ENCODE data around the gene GLI3. TPM values are rescaled to one million over a fixed set of nuclear protein-coding genes. Genes with fewer than 3 reads are reported as not detected.

The GLI3 gene
- total RNA-seq, 1 experiment from 2014 or later, result 10.0 TPM

GRCh38 chr7:42143711-42144600 lies 93.1 kb downstream of the GLI3 start:
- peak; percentile 70 for DNase-seq (ENCODE audit: low read depth)

DNA sequence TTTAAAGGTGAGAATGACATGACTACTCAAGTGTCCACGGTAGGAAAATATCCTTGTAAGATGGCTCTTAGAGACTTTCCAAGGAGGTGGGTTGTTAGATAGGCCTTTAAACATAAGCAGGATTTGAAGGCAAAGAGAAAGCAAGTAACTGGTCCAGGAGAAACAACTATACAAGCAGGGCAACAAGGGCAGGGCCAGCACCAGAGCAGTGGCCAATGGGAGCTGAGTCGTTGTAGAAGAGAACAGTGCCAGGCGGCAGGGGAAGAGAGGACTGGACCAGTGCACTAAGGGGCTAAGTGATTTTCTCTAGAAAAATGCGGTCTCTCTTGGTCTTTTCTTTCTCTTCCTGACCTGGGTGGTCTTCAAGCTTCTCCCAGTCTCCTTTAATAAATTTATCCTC lies 94.9 kb downstream of the GLI3 start:
- no peak for DNase-seq (ENCODE audit: low read depth)

GRCh38 chr7:42139751-42140150 lies 97.3 kb downstream of the GLI3 start:
- no peak for DNase-seq (ENCODE audit: low read depth)

- no peak for DNase-seq (ENCODE audit: low read depth)
Measured at GRCh38 chr7:42138691-42139090, 98.3 kb downstream of the GLI3 start.

DNA sequence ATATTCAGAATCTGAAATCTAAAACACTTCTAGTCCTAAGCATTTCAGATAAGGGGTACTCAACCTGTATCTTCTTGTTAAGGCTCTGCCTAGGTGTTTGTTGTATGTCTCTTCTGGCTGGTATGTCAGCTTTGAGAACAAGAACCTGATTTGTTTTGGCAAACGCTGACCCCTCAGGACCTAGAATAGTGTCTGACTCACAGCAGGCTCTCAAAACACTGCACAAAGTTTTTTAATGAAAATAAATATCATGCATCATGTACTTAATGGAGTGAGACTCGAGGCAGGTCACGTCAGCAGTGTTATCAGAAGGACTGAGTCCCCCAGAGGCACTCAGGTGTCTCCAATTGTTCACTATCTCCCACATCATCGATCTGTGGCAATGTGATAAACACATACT lies 99.1 kb downstream of the GLI3 start:
- no peak for DNase-seq (ENCODE audit: low read depth)

DNA sequence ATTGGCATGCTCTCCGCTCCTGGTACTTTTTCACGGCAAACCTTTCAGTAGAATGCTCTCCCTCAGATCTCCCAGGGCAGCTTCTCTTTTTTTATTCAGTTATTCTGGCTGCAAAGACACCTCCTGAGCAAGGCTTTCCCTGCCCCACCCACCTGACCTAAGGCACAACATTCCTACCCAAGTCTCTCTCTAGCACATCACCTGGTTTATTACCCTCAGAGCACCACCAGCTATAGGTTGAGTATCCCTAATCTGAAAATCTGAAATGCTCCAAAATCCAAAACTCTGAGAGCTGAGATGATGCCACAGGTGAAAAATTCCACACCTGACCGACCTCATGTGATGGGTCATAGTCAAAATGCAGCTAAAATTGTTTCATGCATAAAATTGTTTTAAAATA lies 99.6 kb downstream of the GLI3 start:
- no peak for DNase-seq (ENCODE audit: low read depth)

DNA sequence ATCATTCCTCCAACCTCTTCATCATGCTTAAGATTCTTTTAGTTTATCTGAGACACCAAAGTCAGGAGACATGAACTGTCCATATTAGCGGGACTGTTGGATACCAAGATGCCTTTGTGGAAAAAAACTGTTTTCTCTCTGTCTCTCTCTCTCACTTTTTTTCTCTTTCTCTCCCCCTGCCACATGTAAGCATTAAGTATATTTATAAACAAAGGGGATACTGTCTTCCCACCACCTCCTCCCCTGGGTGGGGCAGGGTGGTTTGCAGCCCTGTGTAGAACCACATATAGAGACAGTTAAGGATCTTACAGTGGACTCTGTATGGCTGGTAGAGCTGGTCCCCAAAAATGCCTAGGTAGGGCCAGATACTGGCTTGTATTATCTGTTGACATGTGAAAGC lies 101.3 kb downstream of the GLI3 start:
- DNase-seq (ENCODE audit: low read depth), result peak; percentile 18

- no peak for DNase-seq (ENCODE audit: low read depth)
Measured at GRCh38 chr7:42134276-42134876, 102.6 kb downstream of the GLI3 start.

GRCh38 chr7:42133321-42133720 lies 103.7 kb downstream of the GLI3 start:
- DNase-seq (ENCODE audit: low read depth), result no peak

GRCh38 chr7:42128703-42129102 lies 108.3 kb downstream of the GLI3 start:
- DNase-seq (ENCODE audit: low read depth), result peak; percentile 43

- no peak for DNase-seq (ENCODE audit: low read depth)
Measured at GRCh38 chr7:42127232-42127622, 109.8 kb downstream of the GLI3 start.

- no peak for DNase-seq (ENCODE audit: low read depth)
Measured at GRCh38 chr7:42126475-42127231, 110.4 kb downstream of the GLI3 start.

DNA sequence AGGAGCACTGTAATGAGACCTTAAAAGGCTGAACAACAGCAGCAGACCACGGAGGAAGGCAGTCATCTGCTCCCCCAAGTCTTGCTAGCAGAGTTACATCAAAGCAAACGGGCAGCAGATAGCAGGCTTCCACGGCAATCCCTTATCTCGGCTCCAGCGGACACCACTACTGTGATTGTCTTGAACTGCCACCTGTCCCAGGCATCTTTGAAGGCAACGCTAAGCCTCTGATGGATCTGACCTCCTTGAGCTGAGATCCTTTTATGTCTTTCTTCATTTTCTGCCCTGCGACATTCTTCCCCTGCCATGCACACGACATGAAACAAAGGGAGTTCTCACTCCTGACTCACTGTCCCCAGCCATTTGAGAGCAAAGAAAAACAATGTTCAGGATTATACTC lies 111.7 kb downstream of the GLI3 start:
- no peak for DNase-seq (ENCODE audit: low read depth)

DNA sequence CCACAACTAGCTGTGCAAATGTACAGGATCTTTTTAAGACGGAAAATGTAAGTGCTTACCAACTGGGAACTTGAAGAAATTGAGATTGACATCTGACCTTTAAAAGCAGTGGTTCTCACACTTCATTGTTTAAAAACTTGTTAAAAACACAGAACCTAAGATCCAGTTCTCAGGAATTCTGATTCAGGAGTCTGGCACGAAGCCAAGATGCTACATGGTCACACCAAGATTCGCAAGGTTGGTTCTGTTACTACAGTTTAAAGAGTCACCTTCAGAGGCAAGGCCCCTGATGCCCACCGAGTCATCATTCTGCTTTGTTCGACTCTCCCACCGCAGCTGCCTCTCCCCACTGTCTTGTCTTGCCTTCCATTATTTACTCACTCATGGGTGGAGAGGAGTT lies 113.3 kb downstream of the GLI3 start:
- no peak for DNase-seq (ENCODE audit: low read depth)

DNA sequence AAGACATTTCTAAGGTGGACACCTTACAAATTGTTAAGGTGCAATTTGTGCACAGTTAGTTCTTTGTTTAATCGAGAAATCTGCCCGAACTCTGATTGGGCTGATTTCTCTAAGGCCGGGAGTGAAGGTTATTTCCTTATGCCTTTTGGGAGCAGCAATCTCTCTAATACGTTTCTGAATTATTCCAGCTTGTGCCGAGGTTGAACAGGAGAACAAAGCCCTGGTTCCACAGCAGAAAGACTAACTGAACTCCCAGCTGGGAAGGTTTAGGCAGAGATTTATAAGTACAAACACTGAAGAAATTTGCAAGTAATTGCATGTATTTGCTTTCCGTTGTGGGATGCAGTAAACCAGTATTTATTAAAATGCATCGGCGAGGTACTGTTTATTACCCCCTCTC lies 116.8 kb downstream of the GLI3 start:
- DNase-seq (ENCODE audit: low read depth), result no peak

DNA sequence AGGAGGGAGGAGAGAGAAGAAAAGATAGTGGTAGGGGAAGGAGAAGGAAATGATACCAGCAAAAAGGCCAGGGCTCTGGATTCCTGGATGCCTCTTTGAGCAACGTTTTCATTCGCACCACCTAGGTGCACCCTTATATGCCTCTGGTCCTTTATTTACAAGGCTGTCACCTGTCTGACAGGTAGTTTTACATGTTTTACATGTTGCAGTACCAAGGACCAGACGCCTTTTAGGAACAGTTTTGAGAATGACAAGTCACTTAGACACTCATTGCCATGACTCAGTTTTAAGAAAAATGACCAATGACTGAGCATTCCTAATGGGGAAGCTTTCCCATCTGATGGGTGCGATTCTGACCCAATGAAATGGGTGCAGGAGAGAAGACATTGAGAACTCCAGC lies 119.8 kb downstream of the GLI3 start:
- DNase-seq (ENCODE audit: low read depth), result no peak

DNA sequence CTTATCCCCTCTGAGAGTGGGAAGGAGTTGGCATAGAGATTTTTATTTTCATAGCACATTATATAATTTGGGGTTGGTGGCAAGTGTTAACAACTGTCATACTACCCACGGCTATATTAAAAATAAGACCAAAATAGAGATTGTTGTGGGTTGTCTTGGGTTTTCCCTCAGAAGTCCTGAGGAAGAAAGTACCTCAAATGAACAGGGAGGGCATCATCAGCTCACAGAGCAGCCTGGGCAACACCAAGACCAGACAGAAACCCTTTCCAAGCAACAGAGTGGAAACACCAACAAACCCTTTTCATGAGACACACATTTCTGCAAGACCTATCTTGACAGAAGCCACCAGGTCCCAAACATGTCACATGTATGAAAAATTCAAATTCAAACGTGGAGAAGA lies 121.2 kb downstream of the GLI3 start:
- DNase-seq (ENCODE audit: low read depth), result no peak

DNA sequence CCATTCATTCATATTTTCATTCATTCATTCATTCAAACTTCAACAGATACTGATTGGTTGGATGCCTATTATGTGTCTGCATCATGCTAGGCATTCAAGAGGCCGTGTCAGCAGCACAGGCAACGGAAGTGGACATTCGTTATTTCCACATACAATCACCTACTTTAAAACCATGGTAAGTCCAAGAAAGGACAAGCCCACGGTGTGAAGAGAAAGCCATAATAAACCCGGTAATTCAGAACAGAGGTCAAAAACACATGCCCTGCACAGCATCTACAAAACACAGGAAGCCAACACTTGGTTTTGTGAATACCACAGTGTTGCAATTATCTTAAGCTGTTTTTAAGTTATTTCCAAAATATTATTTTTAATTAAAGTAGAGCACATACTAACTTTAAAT lies 126.7 kb downstream of the GLI3 start:
- DNase-seq (ENCODE audit: low read depth), result no peak

DNA sequence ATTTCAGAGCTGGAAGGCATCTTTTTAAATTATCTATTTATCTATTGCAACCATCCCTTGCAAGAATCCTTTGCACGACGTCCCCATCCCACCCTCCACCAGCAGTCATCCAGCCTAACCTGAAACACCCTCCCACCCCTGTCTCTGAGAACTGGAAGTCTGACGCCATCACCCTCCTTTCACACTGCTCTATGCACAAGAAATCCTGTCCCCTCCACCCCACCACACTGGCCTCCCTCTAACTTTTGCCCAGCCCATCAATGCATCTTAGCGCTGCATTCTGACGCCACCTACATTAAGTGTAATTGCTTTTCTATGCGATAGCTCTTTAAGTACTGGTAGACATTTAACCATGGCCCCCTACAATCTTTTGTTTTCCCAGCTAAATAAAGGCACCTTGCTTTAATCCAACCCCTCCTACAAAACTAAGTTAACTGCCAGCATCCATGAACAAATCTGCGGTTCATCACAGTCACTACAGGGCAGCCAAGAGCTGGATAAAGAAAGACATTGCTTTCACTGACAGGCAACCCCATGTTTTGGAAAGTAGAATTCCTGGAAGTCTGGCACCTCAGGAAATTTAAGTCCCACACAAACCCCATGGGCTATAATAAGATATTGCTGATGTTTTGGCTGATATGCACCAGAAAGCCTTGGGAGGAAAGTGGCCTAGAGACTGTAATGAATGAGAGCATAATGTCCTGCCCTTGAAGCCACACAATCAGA lies 128.0 kb downstream of the GLI3 start:
- DNase-seq (ENCODE audit: low read depth), result no peak

DNA sequence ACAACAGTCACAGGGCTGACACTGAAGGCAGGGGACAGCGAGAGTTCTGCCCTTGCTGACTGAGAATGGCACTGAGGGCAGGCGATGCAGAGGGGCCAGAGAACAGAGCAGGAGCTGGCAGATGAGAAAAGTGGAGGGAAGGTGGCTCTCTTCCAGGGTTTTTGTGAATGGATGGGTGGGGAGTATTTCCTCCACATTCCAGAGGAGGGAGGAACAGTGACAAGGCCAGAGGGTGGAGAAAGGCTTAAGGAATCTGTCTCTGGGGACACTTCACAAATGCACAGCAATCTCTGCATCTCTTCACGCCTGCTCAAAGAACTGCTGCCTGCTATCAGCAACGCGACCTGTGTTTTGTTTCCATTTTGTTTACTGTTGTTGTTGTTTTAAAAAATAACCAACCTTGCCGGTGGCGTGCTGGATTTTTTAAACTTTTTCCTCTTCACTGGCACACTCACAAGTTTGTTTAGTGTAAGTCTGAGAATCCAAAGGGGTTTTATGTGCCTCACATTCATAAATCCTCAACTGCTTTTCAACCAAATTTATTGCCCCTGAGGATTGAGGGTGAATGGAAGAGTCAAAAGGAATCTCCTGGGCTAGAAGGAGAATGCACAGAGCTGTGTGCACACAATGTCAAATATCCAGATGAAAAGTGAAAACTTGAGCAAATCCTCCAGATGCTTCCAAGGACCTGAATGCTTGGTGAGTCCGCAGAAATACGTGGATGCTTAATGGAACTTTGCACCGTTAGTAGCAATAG lies 129.3 kb downstream of the GLI3 start:
- peak; percentile 80 for DNase-seq (ENCODE audit: low read depth)

GRCh38 chr7:42106562-42106961 lies 130.4 kb downstream of the GLI3 start:
- DNase-seq (ENCODE audit: low read depth), result no peak
